Left lobe of liver (tissue), 2 donors: ENCODE results near the gene RNF40. TPM values are rescaled to one million over a fixed set of nuclear protein-coding genes. Genes with fewer than 3 reads are reported as not detected.

Source experiments
- ATAC-seq: fragments of 200-7000 bp; cut with Tn5 transposase; one replicate; pipeline ENCODE4 v1.9.1; 2020; ENCODE audit warnings: mild to moderate bottlenecking, moderate library complexity
- DNase-seq: peaks from one replicate; pipeline ENCODE4 v3.0.0-alpha.2; 2020; ENCODE audit warnings: low spot score
- total RNA-seq: library from RNA; stranded (reverse); gene quantifications from one replicate; pipeline ENCODE4 v1.2.1, GENCODE V29; 2021
- donor health status: DM: no; HTN: no; CAD: no; lungs with moderate emphysema.
- donor health status: DM: no; HTN: yes; CAD: no.

RNF40 gene
- total RNA-seq, 1 donor from 2014 or later, result 35.7 TPM

GRCh38 chr16:30761427-30761927, 645 bp upstream of the RNF40 start:
- ATAC-seq (peak; percentile 41), DNase-seq (no peak)

GRCh38 chr16:30762991-30763725, 1.0 kb downstream of the RNF40 start:
- ATAC-seq, result no peak
- DNase-seq, result no peak

GRCh38 chr16:30764086-30764485, 2.0 kb downstream of the RNF40 start:
- DNase-seq, result no peak
- no peak for ATAC-seq

- no peak for ATAC-seq
- DNase-seq, result no peak
These were observed 2.8 kb downstream of the RNF40 start for GRCh38 chr16:30764816-30765465.

- ATAC-seq, result no peak
- DNase-seq, result no peak
These were observed 4.2 kb downstream of the RNF40 start for GRCh38 chr16:30766206-30766932.

- DNase-seq, result no peak
- no peak for ATAC-seq
These were observed 4.8 kb downstream of the RNF40 start for GRCh38 chr16:30766933-30767284.

- ATAC-seq (no peak), DNase-seq (no peak)
These were observed 5.8 kb downstream of the RNF40 start for GRCh38 chr16:30767767-30768465.

GRCh38 chr16:30768583-30769181, 6.6 kb downstream of the RNF40 start:
- ATAC-seq (no peak), DNase-seq (no peak)

- DNase-seq, result no peak
- ATAC-seq, result no peak
These were observed 7.4 kb downstream of the RNF40 start for GRCh38 chr16:30769379-30770089.

GRCh38 chr16:30771726-30772125, 9.6 kb downstream of the RNF40 start:
- ATAC-seq (no peak), DNase-seq (no peak)

- no peak for DNase-seq
- ATAC-seq, result no peak
These were observed 11.7 kb downstream of the RNF40 start for GRCh38 chr16:30773826-30774225.

GRCh38 chr16:30774367-30775130, 12.4 kb downstream of the RNF40 start:
- DNase-seq (no peak), ATAC-seq (peak; percentile 14)

- ATAC-seq, result no peak
- DNase-seq, result no peak
These were observed 12.9 kb downstream of the RNF40 start for GRCh38 chr16:30775131-30775391.

GRCh38 chr16:30775392-30776188, 13.5 kb downstream of the RNF40 start:
- ATAC-seq, result peak; percentile 88
- peak; percentile 87 for DNase-seq

GRCh38 chr16:30777591-30778297, 15.6 kb downstream of the RNF40 start:
- no peak for ATAC-seq
- no peak for DNase-seq

GRCh38 chr16:30778549-30779244, 16.6 kb downstream of the RNF40 start:
- DNase-seq (no peak), ATAC-seq (no peak)

GRCh38 chr16:30779596-30779995, 17.5 kb downstream of the RNF40 start:
- ATAC-seq, result no peak
- no peak for DNase-seq

- ATAC-seq, result no peak
- DNase-seq, result no peak
These were observed 17.9 kb downstream of the RNF40 start for GRCh38 chr16:30780021-30780420.
